CD4-positive, alpha-beta T cell treated with Interleukin-10 for 1 hour (primary cell): Measurements from ENCODE around the gene TMEM139.
"Not testable (repeated sequence)": the region's sequence is repeated elsewhere in the genome, so short reads cannot be mapped to it uniquely, and the experiment has no call there.

Source experiments
- DNase-seq: peaks from one replicate; pipeline ENCODE4 v3.0.0-alpha.2; 2020

The TMEM139 gene

DNA sequence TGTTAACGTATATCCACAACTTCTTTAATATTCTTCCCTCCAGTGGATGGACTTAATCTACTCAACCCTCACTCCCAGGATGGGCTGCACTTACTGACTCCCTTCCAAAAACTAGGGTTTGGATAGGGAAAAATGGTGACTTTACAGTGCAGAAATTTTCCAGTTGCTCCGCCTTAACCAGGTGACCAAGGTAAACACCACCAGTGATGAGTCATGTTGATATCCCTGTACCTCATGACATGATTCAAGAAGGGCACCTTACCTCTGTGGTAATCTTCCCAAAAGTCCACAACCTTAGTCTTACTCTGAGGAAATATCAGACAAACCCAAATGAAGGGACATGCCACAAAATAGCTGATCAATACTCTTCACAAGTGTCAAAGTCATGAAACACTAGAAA is 25.0 kb upstream of the TMEM139 start:
- no peak for DNase-seq

DNA sequence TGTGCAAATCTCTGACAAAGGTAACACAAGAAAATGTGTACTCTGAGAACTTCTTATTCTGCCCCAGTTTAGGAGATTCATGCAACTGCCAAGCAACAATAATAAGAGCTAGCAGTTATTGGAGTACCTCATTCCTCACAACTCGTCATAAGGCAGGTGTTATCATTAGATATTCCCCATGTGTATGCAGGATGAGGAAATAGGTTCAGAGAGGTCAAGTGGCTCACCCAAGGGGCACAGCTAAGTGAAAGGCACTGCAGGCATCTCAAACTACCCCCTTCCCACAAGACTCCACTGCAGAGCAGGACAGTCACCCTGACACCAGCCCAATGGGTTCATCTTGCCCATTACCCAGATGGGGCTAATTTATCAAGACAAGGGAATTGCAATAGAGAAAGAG is 22.9 kb upstream of the TMEM139 start:
- no peak for DNase-seq

DNA sequence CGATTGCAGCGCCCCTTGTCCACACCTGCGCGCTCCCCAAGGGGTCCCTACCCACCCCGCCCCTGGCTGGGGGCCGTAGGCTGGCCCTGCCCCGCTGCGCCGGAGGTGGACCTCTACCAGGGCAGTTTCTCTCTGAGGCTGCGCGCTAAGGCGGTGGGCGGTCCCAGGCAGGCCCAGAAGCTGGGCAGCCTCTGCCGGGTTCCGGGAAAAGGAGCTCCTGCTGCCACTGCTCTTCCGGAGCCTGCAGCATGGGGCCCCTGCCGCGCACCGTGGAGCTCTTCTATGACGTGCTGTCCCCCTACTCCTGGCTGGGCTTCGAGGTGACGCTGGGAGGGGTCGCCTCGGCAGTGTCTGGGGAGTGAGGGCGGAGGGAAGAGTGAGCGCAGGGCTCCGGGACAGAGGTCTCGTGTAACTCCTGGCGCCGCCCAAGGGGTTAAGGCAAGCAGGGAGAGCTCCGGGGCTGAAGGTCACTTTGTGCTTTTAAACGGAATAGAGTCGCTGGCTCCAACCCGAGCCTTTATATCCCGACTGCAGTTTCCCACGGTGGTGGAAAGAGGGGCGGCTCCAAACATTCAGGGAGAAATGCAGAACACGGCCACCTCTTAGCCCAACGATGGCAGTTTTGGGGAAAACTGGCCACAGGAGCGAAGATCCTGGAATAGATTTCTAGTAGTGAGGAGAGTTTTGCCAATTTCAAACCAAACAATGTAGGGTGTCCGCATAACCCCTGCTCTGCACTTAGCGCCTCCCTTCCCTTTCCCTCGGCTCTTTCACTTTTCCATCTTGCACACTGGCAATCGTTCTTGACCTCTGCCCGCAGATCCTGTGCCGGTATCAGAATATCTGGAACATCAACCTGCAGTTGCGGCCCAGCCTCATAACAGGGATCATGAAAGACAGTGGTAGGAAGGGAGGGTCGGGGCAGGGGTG is 21.2 kb upstream of the TMEM139 start, which contains the start of gene GSTK1:
TSS of gene GSTK1 (plus strand) at position 176 of the 930 bp plus-strand sequence. CDS start at position 249, 73 bp downstream.
- DNase-seq = peak; percentile 84

DNA sequence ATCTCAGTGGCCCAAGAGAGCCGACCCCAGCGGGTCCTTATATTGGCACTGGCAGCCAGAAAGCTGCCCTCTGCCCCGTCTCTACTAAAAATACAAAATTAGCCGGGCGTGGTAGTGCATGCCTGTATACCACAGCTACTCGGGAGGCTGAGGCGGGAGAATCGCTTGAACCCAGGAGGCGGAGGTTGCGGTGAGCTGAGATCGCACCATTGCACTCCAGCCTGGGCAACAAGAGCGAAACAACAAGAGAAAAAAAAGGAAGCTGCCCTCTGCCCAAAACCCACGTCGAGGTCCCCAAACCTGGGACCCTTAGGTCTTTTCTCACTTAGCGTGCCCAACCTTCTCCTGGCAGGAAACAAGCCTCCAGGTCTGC is 20.6 kb upstream of the TMEM139 start:
- not testable (repeated sequence) for DNase-seq

DNA sequence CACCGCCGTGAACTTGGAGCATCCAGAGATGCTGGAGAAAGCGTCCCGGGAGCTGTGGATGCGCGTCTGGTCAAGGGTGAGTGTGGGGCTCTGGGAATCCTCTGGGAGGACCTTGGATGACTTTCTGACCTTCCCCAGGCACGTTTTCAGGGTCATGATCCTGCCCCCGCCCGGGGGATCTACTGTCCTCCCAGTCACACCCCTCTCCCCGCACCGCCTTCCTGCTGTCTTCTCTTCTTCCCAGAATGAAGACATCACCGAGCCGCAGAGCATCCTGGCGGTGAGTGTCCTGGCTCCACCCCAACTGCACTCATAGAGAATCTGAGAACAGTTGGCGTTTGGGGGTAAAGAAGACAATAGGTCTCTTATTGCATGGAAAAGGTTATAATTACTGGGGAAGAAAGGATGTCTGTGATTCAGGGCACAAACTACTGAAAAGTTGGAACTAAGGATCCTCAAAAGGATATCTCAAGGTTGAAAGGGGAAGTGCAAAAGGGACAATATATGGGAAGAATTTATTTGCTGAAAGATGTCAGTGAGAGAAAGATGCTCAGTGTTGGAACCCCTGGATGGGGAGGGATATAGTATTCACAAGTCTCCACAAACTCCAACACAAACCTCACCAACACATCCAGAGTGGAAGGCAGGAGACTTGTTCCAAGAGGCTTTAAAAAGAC is 19.6 kb upstream of the TMEM139 start:
- DNase-seq = no peak

DNA sequence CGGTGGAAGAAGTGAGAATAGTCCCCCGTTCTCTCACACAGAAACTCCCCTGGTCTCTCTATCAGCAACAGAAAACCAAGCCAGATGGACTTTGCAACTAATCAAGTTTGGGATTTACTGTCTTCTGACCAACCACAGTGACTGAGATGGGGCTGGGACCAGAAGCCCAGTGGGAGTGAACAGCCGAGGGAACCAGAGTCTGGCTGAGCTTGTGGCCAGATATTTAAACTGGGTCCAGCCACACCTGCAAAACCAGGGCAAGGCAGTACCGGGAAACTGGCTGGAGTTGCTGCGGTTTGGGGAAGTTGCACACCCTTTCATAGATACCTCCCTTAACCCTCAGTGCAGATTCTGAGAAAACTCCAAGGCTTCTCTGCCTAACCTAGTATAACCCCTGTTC is 15.5 kb upstream of the TMEM139 start:
- DNase-seq = no peak

DNA sequence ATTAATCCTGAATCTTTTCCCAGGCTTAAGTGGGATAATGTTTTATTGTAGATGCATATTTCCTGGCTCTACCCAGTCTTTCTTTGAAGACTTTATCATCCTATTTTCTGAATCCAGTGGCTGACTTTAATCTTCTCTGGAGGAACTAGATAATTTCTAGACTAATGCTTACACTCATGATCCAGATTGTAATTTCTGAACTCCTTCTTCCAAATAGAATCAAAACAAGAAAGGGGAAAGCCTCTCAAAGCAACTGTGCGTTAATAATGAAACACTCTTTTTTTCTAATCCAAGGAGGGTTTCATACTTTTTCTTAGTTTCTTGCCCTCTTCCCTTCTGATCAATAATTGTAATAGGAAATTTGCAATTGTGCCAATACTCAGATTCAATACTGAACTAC is 13.5 kb upstream of the TMEM139 start:
- DNase-seq = no peak

DNA sequence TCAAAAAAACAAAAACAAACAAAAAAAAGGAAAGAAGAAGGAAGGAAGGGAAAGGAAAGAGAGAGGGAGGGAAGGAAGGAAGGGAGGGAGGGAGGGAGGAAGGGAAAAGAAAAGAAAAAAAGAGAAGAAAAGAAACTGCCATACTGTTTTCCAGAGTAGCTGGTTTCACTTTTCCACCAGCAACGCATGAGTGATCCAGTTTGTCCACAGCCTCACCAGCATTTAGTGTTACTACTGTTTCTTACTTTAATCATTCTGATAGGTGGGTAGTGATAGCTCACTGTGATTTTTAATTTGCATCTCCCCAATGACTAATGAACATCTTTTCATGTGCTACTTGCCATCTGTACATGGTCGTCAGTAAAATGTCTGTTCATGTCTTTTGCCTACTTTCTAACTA is 11.9 kb upstream of the TMEM139 start:
- no peak for DNase-seq

DNA sequence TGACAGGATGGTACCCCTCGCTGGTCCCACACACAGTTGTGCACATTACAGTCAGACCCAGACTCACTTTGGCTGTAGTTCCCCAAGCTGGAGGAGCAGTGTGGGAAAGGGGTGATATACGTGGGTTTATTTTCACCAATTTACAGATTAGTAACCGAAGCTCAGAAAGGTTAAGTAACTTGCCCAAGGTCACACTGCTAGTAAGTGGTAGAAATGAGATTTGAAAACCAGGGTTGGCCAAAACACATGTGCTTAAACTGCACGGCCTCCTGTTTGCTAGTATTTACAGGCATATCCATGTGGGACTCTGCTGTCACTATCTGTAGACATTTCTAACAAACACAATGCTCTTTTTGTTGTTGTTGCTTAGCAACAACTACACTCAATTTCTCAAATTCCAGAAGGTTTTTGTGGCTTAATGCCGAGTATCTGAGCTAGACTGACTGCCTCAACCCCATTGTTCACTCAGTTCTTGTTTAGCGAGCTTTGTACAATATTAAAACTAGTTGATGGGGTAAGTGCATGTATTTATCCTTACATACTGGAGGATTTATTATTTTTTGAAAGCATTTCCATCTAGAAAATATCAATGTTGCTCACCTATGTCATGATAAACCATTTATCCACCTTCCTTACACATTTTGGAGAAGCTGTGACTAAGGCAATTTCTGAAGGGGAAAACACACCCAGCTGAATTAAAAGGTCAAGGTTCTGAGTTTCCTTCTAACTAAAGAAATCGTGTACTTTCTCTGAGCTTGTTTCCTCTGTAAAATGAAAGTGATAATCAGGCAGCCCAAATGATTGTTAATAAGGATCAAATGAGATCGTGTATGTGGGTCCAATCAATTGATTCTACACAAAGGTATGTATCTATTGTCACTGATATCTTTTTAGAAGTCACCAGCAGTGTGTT is 5.3 kb upstream of the TMEM139 start:
- DNase-seq = peak; percentile 68

DNA sequence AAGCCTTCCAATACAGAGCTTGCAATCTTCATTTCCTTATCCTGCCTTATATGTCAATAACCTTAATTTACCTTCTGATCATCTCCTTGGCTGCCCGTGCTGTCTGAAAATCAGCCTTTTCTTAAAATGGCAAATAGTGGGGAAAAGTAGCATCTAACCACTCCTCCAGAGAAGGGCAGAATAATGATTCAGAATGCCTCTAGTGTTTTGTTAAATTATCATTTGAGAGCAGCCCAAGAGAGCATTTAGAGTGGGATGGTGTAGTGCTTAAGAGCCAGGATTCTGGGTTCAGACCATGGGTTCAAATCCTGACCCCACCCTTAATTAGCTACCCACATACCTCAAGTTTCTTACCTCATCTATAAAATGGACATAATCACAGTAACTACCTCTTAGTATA is 4.6 kb upstream of the TMEM139 start:
- no peak for DNase-seq

DNA sequence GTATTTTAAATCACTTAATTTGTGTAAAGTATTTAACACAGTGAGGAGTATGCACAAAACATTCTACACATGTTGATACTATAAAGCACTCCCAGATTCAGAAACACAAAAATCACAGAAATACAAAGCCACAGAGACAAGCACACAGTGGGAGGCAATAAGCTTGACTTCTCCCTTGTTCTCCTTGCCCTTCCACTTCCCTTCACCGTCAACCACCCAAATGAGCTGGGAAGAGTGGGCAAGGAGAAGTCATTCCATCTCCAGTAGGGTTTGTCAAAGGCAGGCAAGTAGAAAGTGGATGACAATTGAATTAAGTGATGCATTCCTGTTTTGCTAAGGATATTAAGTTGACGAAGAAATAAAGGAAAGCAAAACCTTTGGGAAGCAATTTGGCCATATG is 4.2 kb upstream of the TMEM139 start:
- DNase-seq = no peak

DNA sequence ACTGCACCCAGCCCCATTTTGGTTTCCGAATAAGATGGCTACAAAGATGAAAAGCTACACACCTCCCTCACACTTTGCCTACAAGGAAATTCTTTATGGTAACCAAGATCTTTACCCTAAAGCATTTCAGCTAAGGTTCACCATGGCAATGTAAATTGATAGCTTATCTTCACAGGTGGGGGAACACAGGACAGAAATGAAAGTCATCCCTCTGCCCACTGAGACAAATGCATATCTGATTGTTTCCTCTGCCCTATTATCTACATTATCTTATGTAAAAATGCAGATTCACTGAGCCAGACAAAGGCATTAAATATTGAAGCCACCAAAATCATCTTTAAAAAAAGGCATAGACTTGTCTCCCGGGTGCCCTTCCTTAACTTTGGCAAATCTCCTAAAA is 3.2 kb upstream of the TMEM139 start:
- DNase-seq = no peak

DNA sequence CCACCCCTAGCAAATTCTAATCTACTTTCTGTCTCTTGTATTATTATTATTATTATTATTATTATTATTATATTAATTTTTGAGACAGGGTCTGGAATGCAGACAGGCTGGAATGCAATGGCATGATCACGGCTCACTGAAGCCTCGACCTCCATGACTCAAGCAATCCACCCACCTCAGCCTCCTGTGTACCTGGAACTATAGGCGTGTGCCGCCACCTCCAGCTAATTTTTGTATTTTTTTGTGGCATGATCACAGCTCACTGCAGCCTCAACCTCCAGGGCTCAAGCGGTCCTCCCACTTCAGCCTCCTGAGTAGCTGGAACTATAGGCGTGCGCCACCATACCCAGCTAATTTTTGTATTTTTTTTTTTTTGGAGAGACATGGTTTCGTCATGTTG is 2.6 kb upstream of the TMEM139 start:
- no peak for DNase-seq

DNA sequence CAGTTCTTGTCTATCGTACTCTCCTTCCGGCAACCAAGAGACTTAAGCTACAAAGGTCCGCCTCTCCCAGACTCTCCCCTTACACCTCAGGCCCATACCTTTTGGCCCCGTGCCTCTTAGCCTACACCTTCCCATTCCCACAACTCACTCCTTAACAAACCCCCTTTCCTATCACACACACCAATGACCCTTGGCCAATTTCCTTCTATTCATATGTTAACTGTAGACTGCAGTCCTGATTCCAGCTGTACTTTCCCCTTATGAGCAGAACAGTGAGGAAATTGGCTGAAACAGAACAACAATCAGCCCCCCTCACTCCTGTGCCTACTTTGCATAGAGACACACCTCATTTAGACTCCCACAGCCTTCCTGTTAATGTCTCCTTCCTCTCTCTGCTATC is 1.4 kb upstream of the TMEM139 start:
- no peak for DNase-seq

DNA sequence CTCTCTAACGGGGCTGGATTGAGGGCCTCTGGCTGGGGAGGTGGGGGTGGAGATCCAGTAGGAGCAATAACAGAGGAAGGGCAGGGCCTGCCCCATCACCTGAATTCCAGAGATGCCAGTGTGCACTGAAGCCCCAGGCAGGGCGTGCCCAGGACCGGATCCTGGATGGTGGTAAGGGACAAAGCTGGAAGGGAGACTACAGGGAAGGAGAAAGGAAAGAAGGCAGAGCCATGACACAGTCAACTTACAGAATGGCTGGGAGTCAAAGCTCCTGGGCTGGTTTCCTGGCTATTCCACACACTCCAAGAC is 666 bp downstream of the TMEM139 start:
- DNase-seq = no peak

DNA sequence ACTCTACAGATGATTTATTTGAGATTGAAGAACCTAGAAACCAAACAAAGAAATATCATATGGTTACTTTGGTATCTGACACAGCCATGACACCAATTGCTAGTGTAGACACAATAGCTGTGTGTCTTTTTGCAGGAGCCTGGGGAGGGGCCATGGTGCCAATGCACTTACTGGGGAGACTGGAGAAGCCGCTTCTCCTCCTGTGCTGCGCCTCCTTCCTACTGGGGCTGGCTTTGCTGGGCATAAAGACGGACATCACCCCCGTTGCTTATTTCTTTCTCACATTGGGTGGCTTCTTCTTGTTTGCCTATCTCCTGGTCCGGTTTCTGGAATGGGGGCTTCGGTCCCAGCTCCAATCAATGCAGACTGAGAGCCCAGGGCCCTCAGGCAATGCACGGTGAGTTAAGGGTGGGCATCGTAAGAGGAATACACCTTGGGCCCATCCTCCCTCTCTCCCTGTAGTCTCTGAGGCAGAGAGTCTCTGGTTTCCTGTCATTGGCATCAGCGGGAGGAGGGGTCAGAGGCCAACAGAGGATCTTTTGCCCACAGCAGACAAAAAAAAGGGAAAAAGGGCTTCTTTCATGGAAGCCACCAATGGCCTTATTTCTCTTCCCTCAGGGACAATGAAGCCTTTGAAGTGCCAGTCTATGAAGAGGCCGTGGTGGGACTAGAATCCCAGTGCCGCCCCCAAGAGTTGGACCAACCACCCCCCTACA is 1.2 kb downstream of the TMEM139 start:
- no peak for DNase-seq

DNA sequence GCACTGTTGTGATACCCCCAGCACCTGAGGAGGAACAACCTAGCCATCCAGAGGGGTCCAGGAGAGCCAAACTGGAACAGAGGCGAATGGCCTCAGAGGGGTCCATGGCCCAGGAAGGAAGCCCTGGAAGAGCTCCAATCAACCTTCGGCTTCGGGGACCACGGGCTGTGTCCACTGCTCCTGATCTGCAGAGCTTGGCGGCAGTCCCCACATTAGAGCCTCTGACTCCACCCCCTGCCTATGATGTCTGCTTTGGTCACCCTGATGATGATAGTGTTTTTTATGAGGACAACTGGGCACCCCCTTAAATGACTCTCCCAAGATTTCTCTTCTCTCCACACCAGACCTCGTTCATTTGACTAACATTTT is 1.7 kb downstream of the TMEM139 start:
- DNase-seq = no peak

DNA sequence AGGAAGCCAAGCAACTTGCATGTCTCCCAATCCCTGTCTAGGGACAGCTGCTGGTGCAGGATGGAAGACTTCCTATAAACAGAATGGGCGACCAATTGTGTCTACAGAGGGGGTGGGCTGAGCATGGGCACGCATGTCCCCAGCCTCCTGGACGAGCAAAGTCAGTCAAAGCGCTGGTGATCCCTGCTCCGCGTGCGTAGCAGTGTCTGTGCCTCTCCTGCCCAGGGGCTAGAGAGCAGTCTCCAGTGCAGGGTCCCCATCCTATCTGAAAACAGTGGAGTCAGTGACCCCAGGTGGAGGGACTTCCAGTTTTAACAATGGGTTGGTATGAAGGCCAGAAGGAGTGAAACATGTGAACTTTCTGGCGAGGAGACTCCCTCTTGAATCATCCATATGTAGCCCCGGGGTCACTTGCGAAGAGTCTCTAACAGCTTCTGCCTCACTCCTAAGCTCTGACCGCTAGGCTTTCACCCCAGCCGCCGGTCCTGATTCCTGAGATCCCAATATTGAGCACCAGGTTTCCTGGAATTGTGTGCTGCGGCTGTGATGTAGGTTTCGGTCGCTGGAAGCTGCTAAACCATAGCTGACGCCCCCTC is 2.7 kb downstream of the TMEM139 start:
- DNase-seq = no peak

DNA sequence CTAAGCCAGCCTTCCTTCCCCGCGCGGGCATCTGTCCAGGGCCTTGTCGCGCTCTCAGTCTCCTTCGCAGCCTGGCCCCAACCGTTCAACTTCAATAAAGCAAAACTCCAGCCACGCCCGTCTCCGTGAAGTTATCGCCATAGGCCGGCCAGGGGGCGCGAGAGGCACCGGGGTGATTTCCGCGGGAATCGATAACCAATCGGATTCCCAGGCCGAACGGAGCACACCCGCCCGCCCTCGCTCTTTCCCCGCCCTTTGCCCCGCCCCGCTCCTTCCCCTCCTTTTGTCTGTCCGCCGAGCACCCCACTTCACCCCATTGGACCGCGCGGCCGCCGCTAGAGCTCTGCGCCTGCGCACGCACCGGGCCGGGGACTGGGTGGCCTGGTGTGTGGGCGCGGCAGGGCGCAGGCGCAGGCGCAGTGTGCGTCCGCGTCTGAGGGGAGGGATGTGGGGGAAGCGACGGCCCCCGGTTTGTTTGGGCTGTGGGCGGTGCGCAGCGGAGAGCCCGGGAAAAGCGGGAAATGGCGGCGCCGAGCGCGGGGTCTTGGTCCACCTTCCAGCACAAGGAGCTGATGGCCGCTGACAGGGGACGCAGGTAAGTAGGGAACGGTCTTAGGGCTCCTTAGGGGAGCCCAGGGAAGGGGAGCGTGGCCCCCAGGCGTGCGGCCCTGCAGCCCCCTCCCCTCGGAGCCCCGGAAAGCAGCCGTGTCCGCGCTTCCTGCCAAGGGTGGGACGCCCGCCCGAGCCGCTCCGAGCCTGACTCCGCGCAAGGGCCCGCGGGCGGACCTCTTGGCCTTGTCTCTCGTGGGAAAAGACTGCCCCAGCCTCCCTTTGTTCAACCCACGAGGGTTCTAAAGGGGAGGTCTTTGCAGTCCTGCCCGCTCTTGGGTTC is 3.4 kb downstream of the TMEM139 start, which contains the start of gene CASP2:
TSS of gene CASP2 (plus strand) at position 417 of the 892 bp plus-strand sequence. CDS start at position 522, 105 bp downstream.
- DNase-seq = peak; percentile 99

DNA sequence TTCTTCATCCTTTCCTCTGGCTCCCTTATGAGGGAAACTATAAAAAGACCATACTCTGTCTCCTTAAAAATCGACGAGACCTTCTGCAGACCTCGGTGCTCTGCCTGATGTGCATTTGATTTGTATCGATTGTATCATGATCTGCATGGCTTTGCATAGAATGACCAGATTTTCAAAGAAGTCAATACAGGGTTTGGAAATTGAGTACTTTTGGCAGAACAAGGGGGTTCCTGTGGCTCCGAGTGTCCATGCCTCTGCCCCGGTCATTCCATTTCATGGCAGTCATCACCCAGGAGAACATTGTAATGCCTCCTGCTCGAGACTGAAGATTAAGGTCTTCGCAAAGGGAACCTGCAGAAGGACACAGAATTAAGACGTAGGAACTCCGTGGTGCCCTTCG is 4.1 kb downstream of the TMEM139 start:
- no peak for DNase-seq

DNA sequence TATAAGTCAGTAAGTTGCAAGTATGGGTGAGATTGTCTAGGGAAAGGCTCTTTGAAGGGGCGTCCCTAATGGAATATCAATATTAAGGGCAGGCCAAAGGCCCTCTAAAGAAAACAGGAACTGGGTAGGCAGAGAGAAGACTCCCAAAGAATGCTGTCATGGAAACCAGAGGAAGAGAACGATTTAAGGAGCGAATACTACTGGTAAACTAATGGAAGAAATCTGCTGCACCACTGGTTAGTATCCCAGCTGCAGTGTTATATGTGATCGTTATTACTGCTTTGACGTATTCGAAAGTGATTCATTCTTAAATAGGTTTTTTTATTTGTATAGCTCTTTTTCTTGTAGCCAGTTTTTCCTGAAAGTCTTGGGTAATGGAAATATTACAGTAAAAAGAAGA is 4.7 kb downstream of the TMEM139 start:
- no peak for DNase-seq
